Activated CD8-positive, alpha-beta memory T cell treated with anti-CD3 and anti-CD28 coated beads for 4 hours (primary cell): ENCODE data around the gene NUPR2.
"Not testable (repeated sequence)": the region's sequence is repeated elsewhere in the genome, so short reads cannot be mapped to it uniquely, and the experiment has no call there.

ENCODE experiments used
- DNase-seq, 2 donors: peaks; one replicate each; pipeline ENCODE4 v3.0.0-alpha.2; 2020; ENCODE audit warnings: low read depth in 2 of 2

NUPR2 gene, protein sequence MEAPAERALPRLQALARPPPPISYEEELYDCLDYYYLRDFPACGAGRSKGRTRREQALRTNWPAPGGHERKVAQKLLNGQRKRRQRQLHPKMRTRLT

DNA sequence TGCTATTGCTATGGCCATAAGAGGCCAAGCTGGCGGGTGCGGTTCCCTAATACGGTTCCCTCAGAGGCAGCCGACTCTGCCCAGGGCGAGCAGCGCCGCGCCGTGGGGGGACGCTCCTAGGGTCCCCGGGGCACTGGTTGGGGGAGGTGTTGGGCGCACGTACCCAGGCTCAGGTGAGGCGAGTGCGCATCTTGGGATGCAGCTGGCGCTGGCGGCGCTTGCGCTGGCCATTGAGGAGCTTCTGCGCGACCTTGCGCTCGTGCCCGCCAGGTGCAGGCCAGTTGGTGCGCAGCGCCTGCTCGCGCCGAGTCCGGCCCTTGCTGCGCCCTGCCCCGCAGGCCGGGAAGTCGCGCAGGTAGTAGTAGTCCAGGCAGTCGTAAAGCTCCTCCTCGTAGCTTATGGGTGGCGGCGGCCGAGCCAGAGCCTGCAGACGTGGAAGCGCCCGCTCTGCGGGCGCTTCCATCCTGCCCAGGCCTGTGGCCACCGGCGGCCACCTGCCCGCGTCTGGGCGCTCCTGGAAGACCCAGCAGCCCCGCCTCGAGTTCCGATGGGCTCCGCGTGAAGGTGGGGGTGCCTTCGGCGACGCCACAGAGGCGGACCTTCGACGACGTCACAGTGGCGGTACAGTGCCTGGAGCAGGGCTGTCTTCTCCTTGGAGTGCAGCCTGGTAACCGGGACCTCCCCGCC is at the start of gene NUPR2:
Gene NUPR2 (minus strand): TSS at position 566 of the 687 bp plus-strand sequence. CDS start 103 bp downstream, at position 463.
- no peak for DNase-seq

DNA sequence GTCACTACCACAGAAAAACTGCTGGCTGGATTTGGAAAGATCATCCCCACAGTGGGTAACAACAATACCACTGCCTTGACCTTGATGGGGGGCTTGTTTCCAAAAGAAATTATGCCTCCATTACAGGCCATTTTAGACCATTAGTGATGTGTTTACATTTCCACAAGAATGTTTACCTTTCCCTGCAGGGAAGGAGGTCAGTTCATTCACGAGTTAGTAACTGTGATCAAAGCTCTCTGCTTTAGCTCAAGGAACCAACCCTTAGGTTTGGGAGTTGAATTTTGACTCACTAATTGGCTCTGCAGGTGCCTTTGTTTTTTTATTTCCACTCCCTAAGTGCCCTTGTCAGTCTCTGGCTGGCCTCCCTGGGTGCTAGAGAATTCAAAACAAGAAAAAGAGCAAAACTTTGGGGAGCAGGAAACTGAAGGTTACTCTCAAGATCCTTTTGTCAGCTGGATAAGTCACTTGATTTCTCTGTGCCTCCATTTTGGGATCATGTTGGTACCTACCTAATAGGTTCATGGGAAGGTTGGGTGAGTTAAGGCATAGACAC is 41.1 kb upstream of the NUPR2 start:
- no peak for DNase-seq

GRCh38 chr7:56131062-56131461 is 14.8 kb upstream of the NUPR2 start:
- DNase-seq: not testable (repeated sequence)

- DNase-seq: no peak
These were observed 11.2 kb upstream of the NUPR2 start for GRCh38 chr7:56127241-56127975.

- no peak for DNase-seq
These were observed 9.6 kb upstream of the NUPR2 start for GRCh38 chr7:56125831-56126230.

DNA sequence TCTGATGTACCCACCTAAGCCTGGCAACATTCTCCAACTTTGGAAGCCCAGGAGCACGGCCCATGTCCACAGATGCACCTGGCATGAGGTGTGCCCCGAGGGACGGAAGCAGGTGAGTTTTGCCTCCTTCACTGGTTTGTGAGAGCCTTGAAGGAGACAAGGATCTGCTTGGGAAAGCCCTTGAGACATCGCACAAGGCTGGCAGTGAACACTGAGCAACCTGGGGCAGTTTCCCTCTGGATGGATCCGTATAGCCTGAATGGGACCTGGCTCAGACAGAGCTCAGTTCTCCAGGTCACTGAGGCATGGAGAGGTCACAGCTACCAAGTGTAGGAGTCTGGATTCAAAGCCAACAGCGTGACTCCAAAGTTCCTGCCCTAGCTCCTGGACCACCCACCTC is 8.8 kb upstream of the NUPR2 start:
- DNase-seq: no peak

DNA sequence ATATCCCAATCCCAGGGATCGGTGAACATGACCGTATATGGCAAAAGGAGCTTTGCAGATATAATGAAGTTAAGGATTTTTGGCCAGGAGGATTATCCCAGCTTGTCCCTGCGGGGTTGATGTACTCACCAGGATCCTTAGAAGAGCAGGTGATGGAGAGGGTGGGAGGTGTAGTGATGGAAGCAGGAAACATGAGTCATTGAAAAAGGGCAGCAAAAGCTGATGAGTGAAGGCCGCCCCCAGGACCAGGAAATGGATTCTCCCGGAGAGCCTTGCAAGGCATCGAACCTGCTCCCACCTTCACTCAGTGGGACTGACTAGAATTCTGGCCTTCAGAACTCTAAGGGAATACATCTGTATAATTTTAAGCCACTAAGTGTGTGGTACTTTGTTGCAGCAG is 5.2 kb upstream of the NUPR2 start:
- DNase-seq: no peak

DNA sequence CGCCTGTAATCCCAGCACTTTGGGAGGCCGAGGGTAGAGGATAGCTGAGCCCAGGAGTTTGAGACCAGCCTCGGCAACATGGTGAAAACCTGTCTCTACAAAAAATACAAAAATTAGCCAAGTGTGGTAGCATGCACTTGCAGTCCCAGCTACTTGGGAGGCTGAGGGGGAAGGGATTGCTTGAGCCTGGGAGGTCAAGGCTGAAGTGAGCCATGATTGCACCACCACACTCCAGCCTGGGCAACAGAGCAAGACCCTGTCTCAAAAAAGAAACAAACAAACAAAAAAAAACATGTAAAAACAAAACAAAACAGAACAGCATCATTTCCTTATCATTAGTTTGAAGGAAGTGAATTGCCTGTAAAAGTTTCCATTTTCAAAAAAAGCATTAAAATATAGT is 4.0 kb downstream of the NUPR2 start:
- not testable (repeated sequence) for DNase-seq

DNA sequence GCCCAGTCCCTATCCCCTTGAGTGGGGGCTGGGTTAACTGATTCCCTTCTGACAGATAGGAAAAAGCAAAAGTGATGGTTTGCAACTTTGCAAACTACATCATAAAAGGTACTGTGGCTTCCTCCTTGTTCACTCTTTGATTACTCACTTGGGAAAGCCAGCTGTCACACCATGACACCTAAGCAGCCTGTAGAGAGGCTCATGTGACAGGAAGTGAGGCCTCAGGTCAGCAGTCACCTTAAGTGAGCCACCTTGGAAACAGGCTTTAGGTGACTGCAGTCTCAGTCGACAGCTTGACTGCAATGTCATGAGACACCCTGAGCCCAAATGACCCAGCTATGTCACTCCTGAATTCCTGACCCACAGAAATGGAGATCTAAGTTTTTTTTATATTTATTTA is 5.6 kb downstream of the NUPR2 start:
- no peak for DNase-seq

GRCh38 chr7:56107954-56108258 is 8.3 kb downstream of the NUPR2 start:
- no peak for DNase-seq

DNA sequence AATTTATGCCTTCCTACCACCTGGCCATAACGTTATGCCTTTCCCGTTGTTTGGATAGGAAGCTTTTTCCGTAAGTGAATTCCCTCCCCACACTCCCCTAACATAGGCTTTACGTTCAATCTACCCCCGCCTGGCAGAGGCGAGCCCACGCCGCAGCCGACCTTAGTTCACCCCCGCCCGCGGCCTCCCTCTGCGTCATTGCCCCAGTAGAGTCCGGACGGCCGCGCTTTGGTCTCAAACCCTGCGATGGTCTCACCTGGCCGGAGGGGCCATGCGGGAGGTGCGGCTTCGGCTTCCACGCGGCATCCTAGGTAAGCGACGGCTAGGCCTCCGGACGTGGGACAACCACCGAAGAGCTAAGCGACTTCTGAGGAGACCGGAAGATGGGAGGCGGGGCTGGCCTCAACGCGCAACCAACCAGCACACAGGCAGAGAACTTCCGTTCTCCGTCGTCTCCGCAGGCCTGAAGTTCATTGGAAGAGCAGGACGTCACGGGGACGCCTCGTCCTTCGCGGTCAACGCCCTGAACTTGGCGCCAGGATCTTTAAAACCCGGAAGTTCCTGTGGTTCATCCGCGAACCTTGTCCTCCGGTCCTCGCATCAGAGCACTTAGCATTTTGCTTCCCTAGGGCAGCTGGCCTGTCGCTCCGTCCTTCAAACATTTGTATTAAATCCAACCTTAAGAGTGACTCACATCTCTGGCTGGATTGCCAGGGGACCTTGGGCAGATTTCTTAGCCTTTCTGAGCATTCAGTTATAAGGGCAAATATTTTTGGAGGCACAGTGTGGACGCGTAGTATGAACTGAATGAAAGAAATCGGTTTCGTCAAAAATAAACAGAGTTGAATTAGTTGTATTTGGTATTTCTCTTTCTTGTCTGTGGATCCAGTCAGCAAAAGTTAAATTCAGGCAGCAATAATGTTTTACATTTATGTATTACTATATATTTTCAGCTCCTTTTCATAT is 9.8 kb downstream of the NUPR2 start, which contains the start of gene CHCHD2:
Gene CHCHD2 (minus strand): TSS at position 369 of the 966 bp plus-strand sequence. CDS start 63 bp downstream, at position 306.
- DNase-seq: peak; percentile 84 to 91

DNA sequence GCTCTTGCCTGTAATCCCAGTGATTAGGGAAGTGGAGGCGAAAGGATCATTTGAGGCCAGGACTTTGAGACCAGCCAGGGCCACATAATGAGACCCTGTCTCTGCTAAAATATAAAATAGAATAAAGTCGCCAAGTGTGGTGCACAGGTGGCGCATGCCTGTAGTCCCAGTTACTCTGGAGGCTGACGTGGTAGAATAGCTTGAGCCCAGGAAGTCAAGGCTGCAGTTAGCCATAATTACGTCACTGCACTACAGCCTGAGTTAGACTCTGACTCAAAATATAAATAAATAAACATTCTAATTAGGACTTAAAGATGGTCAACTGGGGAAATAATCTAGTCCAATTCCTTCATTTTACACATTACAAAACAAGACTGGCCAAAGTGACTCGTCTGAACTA is 10.7 kb downstream of the NUPR2 start:
- DNase-seq: no peak

GRCh38 chr7:56104138-56104537 is 12.1 kb downstream of the NUPR2 start:
- not testable (repeated sequence) for DNase-seq

DNA sequence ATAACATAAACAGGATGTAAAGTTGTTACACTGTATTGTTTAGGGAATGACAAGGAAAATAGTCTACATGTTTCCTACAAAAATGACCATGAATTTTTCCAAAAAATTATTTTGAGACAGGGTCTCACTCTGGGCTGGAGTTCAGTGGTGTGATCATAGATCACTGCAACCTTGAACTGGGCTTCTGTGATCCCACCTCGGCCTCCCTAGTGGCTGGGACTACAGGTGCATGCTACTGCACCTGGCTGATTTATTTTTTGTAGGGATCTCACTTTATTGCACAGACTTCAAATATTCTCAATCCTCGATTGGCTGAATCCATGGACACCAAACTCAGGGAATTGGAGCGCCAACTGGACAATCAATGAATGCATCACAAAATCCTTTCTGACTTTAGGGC is 16.6 kb downstream of the NUPR2 start:
- DNase-seq: no peak

DNA sequence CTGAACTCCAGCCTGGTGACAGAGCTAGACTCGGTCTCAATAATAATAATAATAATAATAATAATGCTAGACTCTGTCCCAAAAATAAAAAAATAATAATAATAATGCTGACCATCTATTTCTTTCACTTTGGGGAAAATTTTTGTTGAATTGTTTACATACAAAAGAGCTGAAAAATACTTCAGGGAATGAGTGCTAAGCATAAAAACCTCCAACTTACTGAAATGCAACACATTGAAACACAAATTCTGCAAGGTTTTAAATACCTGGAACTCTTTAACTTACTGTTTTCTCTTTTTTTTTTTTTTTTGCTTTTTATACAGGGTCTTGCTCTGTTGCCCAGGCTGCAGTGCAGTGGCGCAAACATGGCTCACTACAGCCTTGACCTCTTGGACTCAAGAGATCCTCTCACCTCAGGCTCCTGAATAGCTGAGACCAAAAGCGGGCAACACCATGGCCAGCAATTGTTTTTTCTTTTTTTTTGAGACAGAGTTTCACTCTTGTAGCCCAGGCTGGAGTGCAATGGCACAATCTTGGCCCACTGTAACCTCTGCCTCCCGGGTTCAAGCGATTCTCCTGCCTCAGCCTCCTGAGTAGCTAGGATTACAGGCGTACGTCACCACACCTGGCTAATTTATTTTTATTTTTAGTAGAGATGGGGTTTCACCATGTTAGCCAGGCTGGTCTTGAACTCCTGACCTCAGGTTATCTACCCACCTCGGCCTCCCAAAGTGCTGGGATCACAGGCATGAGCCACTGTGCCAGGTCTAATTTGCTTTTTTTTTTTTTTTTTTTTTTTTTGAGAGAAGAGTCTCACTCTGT is 17.8 kb downstream of the NUPR2 start:
- DNase-seq: not testable (repeated sequence)

- no peak for DNase-seq
These were observed 18.5 kb downstream of the NUPR2 start for GRCh38 chr7:56097700-56098099.

GRCh38 chr7:56092789-56093531 is 23.3 kb downstream of the NUPR2 start, which contains the start of gene PHKG1:
TSS of gene PHKG1 (minus strand) at chr7:56092952. CDS start at chr7:56088941, 4,011 bp downstream.
- no peak for DNase-seq

GRCh38 chr7:56092388-56092787 is 23.8 kb downstream of the NUPR2 start:
- DNase-seq: not testable (repeated sequence)

- no peak for DNase-seq
These were observed 24.6 kb downstream of the NUPR2 start for GRCh38 chr7:56091591-56091990.

GRCh38 chr7:56087445-56087844 is 28.8 kb downstream of the NUPR2 start:
- no peak for DNase-seq
